Measurements from ENCODE around the gene CEMIP2. TPM values are rescaled to one million over a fixed set of nuclear protein-coding genes. Genes with fewer than 3 reads are reported as not detected.
A peak's percentile ranks its signal among the peaks of the same experiment; 100 is the strongest.

The CEMIP2 gene
- total RNA-seq, 4 donors from 2014 or later = 7.6 to 34.5 (median 12.3) TPM

DNA sequence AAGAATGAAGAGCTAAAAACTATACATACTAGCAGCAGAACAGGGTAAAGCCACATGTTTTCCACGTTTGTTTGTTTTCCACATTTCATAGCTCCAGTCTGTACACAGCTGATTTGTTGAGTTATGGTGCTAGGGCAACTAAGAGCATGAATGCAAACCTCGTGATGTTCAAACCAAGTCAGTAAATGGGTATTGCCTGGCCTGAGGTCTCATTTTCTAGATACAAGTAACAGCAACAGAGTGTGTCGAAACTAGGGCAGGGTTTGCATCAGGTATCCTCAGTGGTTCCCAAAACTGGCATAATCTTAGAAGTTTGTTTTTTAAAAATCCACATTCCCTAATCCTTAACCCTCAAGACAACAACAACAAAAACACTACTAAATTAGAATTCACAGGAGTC, 89.3 kb downstream of the CEMIP2 start:
- peaks cover 0 to 25% (median 6%) of the 10 kb centered on the region in 3 donors for H3K4me1 ChIP-seq
- H3K27ac ChIP-seq = no peak overlapping the region
- H3K27me3 ChIP-seq = no peaks in the 10 kb centered on the region
- no peak for DNase-seq
- no peak overlapping the region for H3K4me3 ChIP-seq
- H3K9me3 ChIP-seq = no peaks in the 10 kb centered on the region
- intact Hi-C loops (cut with DNase I) = no loop called here
- 53 to 60% methylated on average over 3 of the region's 3 CpGs for WGBS, 2 donors
- H3K36me3 ChIP-seq = no peaks in the 10 kb centered on the region
- TF ChIP-seq POLR2A (IDR thresholded peaks at IDR 0.05) = no peak
- TF ChIP-seq, protein P1, sequence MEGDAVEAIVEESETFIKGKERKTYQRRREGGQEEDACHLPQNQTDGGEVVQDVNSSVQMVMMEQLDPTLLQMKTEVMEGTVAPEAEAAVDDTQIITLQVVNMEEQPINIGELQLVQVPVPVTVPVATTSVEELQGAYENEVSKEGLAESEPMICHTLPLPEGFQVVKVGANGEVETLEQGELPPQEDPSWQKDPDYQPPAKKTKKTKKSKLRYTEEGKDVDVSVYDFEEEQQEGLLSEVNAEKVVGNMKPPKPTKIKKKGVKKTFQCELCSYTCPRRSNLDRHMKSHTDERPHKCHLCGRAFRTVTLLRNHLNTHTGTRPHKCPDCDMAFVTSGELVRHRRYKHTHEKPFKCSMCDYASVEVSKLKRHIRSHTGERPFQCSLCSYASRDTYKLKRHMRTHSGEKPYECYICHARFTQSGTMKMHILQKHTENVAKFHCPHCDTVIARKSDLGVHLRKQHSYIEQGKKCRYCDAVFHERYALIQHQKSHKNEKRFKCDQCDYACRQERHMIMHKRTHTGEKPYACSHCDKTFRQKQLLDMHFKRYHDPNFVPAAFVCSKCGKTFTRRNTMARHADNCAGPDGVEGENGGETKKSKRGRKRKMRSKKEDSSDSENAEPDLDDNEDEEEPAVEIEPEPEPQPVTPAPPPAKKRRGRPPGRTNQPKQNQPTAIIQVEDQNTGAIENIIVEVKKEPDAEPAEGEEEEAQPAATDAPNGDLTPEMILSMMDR (IDR thresholded peaks at IDR 0.05) = no peak

DNA sequence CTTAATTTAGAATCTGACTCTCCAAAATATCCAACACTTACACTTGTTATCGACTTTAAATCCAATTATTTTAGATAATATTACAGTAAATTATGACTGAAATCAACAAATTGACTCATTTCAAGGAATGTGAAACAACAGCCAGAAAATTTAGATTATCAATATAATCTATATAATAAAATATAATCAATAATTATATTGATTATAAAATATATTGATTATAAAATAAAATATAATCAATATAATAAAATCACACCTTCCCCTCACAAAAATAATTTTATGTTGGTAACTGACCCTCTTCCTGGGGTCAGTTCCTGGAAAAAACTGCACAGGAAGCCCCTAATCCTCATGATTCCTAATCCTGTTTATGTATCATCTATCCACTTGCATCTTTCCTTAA, 91.1 kb downstream of the CEMIP2 start:
- Histone ChIP-seq H3K4me3 (no peak overlapping the region), H3K36me3 (no peaks in the 10 kb centered on the region), H3K27ac (peak overlapping the region in 2 of 4 donors; percentile 61 to 69), H3K27me3 (no peaks in the 10 kb centered on the region), H3K4me1 (peaks cover 0 to 21% (median 6%) of the 10 kb centered on the region in 3 donors), H3K9me3 (no peaks in the 10 kb centered on the region)
- intact Hi-C loops (cut with DNase I) = no loop called here
- TF ChIP-seq, protein P1 (IDR thresholded peaks at IDR 0.05) = no peak
- TF ChIP-seq POLR2A (IDR thresholded peaks at IDR 0.05) = no peak
- DNase-seq = no peak
- 88 to 95% methylated on average over 1 of the region's 1 CpG for WGBS, 2 donors

DNA sequence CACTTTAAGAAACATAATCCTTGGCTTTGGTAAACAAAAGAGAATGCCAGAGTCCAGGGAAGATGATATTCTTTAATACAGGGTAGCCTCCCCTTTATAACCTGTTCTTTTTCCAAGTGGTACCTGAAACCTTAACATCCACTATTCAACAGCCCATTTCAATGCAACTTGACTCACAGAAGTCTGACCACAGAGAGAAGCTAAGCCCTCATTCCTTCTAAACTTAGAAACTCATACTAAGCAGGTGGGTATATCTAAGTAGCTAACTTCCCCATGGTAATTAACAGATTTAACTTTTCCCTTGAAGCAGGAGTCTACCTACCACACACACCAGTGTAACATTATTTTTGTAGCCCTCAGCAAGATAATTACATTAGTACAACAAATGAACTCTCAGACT, 91.9 kb downstream of the CEMIP2 start:
- no peaks in the 10 kb centered on the region for H3K27me3 ChIP-seq
- no peak overlapping the region for H3K4me3 ChIP-seq
- no peaks in the 10 kb centered on the region for H3K36me3 ChIP-seq
- no peaks in the 10 kb centered on the region for H3K9me3 ChIP-seq
- intact Hi-C loops (cut with DNase I) = no loop called here
- TF ChIP-seq, protein P1 (IDR thresholded peaks at IDR 0.05) = no peak
- no peak for TF ChIP-seq POLR2A (IDR thresholded peaks at IDR 0.05)
- H3K27ac ChIP-seq = no peak overlapping the region
- no peak for DNase-seq
- peaks cover 0 to 14% (median 6%) of the 10 kb centered on the region in 3 donors for H3K4me1 ChIP-seq

DNA sequence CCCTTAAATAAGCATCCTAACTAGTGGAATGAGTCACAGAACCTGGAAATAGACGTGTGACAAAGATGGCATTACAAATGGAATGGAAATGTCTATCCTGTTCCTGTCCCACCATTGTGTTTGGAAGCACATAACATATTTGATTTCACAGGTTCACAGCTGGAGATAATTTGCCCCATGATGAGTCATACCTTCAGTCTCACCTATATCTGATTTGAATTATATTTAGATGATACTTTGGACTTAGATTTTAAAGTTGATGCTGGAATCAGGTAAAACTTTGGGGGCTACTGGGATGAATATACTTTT, 92.5 kb downstream of the CEMIP2 start:
- intact Hi-C loops (cut with DNase I) = no loop called here
- Histone ChIP-seq H3K4me1 (peaks cover 0 to 8% (median 3%) of the 10 kb centered on the region in 3 donors), H3K27me3 (no peaks in the 10 kb centered on the region), H3K27ac (no peak overlapping the region), H3K4me3 (no peak overlapping the region), H3K36me3 (no peaks in the 10 kb centered on the region), H3K9me3 (no peaks in the 10 kb centered on the region)
- 50 to 55% methylated on average over 1 of the region's 1 CpG for WGBS, 2 donors
- DNase-seq = no peak
- TF ChIP-seq, protein P1 (IDR thresholded peaks at IDR 0.05) = no peak
- no peak for TF ChIP-seq POLR2A (IDR thresholded peaks at IDR 0.05)

DNA sequence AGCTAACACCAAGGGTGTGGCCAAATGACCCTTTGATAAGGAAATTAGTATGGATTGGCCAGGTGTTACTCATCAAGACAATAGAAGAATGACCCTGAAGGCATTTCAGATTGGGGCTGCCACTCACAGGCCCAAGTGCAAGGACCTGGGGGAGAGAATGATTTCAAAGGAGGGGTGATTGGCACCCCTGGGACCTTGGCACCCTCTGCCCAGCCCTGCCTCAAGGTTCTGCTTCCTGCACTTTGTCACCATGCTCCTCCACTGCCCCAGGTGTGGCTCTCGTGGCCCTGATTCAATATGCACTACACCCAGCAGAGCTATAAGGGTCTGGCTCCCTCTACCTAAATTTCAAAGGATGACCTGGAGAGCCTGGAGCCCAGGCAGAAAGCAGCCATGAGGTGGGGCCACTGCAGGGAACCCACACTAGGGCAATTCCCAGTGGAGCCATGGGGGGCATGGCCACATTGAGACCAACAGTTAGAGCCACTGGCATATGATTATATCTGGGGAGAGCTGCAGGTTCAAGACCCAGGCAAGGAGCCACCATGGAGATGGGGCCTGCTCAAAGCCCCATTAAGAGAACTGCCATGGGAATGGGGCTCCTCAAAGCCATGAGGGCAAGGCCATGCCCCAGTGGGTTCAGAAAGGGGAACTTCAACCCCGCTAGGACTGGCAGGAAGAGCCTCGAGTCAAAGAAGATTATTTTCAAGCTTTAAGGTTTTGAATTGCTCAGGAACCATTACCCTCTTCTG, 93.0 kb downstream of the CEMIP2 start:
- 49 to 54% methylated on average over 2 of the region's 3 CpGs for WGBS, 2 donors
- Histone ChIP-seq H3K4me3 (no peak overlapping the region), H3K9me3 (no peaks in the 10 kb centered on the region), H3K36me3 (no peaks in the 10 kb centered on the region), H3K27me3 (no peaks in the 10 kb centered on the region), H3K27ac (no peak overlapping the region), H3K4me1 (peaks cover 0 to 2% (median 0%) of the 10 kb centered on the region in 3 donors)
- DNase-seq = no peak
- TF ChIP-seq POLR2A (IDR thresholded peaks at IDR 0.05) = no peak
- TF ChIP-seq, protein P1 (IDR thresholded peaks at IDR 0.05) = no peak
- intact Hi-C loops (cut with DNase I) = no loop called here
